HT-29 (cell line): ENCODE data around the gene CDHR5. TPM values are rescaled to one million over a fixed set of nuclear protein-coding genes. Genes with fewer than 3 reads are reported as not detected.

ENCODE experiments used
- DNase-seq: peaks from one replicate; pipeline ENCODE4 v3.0.0-alpha.2; 2015; ENCODE audit warnings: low spot score
- total RNA-seq: library from RNA; depleted of rRNA; stranded (reverse); fragments of >200 nt; shearing (Covaris generic); gene quantifications from 2 replicates; pipeline ENCODE4 v1.2.3, GENCODE V29; 2014

The CDHR5 gene
- total RNA-seq, 1 experiment from 2014 or later = 11.9 TPM

- no peak for DNase-seq
Measured at GRCh38 chr11:646214-646613, 21.5 kb upstream of the CDHR5 start.

GRCh38 chr11:645536-645935, 20.8 kb upstream of the CDHR5 start:
- no peak for DNase-seq

DNA sequence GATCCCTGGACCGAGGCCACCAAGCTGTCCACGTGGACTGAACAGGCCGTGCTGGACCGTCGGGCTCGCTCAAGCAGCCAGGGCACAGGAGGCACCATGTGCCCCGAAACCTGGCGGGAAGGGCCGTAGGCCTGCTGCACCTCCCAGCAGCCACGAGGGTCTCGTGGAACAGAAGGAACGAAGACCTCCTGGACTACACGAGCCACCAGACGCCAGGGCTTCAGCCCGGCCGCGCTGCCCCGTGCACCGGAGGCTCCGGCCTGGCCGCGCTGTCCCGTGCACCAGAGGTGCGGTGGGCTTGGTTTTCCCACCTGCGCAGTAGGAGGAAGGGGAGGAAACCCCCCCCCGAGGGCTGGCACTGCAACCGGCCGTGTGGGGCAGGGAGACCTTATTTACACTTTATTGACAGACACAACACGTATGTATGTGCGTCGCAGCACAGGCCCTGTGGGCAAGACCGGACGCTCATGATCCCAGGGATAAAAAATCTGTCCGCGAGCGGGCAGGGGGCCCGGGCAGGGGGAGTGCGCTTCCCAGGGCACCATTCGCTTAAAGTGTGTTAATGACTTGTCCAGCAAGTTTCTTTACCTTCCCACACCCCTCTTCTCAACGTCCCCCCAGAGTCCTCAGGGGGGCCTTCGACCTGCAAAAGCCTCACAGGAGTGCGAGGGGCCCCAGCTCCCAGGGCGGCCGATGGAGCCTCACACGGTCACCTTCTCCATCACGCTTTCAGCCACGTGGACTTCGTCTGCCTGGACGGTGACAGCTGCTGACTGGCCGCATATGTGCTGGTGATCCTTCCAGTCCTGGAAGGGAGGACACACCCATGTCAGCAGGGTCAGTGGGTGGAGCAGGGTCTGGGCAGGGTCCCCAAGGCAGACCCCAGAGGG, 19.3 kb upstream of the CDHR5 start:
- no peak for DNase-seq

GRCh38 chr11:643366-643765, 18.6 kb upstream of the CDHR5 start:
- no peak for DNase-seq

GRCh38 chr11:641806-642370, 17.1 kb upstream of the CDHR5 start:
- DNase-seq = no peak

- no peak for DNase-seq
Measured at GRCh38 chr11:640021-640706, 15.4 kb upstream of the CDHR5 start.

DNA sequence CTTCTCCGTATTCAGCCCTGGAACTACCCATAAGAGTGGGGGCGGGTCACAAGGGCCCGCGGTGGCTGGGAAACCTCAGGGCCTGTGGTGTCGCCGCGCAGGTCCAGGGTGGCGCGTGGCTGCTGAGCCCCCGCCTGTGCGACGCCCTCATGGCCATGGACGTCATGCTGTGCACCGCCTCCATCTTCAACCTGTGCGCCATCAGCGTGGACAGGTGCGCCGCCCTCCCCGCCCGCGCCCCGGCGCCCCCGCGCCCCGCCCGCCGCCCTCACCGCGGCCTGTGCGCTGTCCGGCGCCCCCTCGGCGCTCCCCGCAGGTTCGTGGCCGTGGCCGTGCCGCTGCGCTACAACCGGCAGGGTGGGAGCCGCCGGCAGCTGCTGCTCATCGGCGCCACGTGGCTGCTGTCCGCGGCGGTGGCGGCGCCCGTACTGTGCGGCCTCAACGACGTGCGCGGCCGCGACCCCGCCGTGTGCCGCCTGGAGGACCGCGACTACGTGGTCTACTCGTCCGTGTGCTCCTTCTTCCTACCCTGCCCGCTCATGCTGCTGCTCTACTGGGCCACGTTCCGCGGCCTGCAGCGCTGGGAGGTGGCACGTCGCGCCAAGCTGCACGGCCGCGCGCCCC, 14.7 kb upstream of the CDHR5 start:
- DNase-seq = no peak

DNA sequence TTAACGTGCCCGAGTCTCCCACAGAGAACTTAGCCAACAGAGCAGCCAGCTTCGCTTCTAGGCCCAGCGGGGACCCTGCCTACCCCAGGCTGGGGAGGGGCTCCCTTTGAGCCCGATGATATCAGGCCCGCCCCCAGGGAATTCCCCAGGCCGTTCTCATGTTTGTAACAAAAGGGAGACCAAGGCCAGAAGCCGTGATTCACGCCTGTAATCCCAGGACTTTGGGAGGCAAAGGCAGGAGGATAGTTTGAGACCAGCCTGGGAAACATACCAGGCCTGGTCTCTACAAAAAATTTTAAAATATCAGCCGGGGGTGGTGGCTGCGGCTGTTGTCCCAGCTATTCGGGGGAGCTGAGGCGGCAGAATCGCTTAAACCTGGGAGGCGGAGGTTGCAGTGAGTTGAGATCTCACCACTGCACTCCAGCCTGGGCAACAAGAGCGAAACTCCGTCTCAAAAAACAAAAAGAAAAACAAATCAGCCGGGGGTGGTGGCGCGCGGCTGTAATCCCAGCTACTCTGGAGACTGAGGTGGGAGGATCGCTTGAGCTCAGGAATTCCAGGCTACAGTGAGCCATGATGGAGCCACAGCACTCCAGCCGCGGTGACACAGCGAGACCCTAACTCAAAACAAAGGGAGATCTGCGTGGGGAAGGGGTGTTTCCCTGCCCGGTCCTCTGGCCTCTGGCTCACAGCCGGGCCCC, 14.0 kb upstream of the CDHR5 start:
- no peak for DNase-seq

GRCh38 chr11:637593-638521, 13.1 kb upstream of the CDHR5 start:
- DNase-seq = no peak

- no peak for DNase-seq
Measured at GRCh38 chr11:637333-637592, 12.5 kb upstream of the CDHR5 start.

DNA sequence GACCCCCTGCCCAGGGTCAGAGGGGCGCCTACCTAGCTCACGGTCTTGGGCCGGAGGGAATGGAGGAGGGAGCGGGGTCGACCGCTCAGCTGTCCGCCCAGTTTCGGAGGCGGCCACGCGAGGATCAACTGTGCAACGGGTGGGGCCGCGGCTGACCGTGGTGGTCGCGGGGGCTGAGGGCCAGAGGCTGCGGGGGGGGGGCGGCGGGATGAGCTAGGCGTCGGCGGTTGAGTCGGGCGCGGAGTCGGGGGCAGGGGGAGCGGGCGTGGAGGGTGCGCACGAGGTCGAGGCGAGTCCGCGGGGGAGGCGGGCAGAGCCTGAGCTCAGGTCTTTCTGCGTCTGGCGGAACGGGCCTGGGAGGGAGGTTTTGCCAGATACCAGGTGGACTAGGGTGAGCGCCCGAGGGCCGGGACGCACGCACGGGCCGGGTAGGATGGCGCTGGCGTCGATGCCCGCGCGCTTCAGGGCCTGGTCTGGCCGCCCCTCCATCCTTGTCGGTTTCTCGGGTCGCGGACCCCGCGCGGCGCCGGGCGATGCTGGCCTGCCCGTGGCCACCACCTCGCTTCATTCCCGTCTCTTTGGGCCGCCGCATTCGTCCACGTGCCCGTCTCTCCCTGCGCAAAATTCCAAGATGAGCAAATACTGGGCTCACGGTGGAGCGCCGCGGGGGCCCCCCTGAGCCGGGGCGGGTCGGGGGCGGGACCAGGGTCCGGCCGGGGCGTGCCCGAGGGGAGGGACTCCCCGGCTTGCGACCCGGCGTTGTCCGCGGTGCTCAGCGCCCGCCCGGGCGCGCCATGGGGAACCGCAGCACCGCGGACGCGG, 12.0 kb upstream of the CDHR5 start, which contains the start of gene DRD4:
Gene DRD4 (plus strand): TSS at position 759 of the 822 bp plus-strand sequence. CDS start 36 bp downstream, at position 795.
- no peak for DNase-seq

DNA sequence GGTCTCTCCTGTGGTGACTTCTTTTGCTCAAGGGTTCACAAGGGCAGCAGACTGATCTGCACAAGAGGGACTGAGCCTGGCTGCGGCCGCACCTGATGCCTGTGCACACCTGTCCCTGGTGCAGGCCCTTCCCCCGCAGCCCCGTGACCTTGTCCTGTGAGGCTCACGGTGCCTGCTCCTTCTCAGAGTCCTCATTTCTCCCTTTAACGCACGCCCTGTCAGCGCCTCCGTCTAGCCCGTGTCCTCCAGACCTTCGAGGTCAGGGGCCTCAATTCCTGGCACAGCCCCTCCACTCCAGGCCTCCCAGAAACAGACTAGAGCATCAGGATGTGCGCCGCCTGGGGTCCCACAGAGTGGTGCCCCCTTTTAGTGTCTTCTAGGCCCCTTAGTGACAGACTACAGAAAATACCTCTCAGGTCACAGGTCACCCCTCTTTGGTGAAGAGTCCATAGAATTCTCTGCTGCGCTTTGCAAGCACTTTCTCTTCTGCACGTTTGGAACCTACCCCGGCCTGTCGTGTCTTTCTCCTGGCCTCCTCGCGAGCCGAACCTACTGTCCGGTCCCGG, 11.3 kb upstream of the CDHR5 start:
- no peak for DNase-seq

DNA sequence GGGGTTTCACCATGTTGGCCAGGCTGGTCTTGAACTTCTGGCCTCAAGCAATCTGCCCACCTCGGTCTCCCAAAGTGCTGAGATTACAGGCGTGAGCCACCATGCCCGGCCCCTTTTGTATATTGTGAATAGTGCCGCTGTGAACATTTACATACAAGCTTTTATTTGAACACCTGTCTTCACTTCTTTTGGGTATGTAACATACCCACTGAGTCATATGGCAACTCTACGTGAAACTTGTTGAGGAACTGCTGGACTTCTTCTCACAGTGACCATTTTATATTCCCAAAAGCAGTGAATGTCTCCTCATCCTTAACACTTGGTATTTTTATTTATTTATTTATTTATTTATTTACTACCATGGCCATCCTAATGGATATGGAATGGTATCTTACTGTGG, 6.1 kb upstream of the CDHR5 start:
- DNase-seq = no peak

DNA sequence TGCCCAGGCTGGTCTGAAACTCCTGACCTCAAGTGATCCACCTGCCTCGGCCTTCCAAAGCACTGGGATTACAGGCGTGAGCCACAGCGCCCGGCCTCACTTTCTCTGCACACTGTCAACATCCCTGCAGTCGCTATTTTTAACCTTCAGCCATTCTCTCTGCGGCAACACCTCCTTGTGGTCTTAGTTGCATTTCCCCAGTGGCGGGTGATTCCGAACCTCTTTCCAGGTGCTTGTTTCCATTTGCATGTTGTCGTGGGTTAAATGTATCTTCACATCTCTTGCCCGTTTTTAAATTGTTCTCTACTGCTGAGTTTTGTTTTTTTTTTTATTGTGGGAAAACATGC, 4.5 kb upstream of the CDHR5 start:
- DNase-seq = no peak

DNA sequence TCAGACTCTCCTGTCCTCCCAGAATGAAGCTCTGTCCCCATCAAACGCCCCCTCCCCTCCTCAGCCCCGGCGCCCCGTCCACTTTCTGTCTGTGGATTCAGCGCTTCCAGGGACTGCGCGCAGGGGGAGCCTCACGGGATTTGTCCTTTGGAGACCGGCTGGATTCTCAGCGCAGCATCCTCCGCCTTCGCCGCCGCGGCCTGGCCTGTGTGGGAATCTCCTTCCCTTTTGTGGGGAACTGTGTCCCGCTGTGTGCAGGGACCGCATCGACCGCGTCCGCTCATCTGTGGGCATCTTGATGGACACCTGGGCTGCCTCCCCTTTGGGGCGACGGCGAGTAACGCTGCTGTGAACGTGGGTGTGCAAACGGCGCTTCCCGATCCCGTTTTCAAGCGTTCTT, 3.3 kb upstream of the CDHR5 start:
- DNase-seq = no peak

DNA sequence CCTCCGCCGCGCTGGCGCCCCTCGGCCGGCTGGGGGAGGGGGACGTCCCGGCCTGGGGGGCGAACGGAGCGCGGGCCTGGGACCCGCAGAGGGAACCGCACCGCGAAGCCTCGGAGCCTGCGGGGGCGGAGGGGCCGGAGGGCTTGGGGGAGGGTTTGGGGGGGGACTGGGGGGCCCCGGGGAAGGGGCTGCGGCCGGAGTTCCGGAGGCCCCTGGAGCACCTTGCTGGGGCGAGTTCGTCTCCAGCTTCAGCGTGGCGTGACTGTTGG, 2.5 kb upstream of the CDHR5 start:
- DNase-seq = no peak

GRCh38 chr11:626475-627307, 1.9 kb upstream of the CDHR5 start, which contains the start of gene SCT:
Gene SCT (minus strand): TSS chr11:627181. CDS start chr11:627143, 38 bp downstream.
- DNase-seq = no peak

DNA sequence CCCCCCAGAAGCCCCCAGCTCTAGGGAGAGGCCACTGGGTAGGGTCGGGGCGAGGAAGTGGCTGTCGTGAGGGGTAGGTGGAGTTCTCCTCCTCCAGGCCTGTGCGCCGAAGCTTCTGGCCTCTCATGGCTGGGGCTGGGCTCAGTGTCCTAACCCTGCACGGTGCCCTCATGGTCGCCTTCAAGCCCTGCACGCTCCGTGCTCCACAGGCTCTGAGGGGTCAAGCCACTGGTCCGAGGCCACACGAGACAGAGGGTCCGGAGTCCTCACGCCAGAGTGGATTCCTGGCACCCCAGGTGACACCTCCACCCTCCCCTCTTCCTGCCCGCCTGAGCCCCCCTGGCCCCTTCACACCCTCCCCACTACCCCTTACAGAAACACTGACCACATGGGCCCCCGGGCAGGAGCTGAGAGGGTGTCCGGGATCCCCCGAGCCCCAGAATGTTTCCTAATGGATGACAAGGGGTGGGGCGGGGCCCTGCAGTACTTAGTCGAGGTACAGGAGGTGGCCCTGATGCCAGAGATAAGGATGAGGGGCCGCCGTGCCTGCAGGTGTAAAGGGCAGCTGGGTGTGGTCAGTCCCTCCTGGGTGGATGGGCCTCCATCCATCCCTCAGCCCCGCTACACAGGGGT, 997 bp upstream of the CDHR5 start:
- no peak for DNase-seq
